ENCODE measurements around the gene LYPD6.

The LYPD6 gene

DNA sequence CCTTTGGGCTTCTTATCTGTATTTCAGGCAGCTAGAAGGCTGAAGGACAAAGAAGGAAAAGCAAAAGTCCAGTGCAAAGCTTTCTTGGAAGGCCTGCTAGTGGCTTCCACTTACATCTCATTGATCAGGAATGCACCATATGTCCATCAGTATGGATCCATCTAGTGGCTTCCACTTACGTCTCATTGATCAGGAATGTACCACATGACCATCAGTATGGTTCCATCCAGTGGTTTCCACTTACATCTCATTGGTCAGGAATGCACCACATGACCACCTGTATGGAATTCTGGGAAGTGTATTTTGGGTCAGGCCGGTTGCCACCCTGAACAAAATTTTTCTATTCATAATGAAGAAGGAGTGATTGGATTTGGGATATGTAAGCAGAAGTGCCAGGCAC, 70.6 kb downstream of the LYPD6 start:
- H3K27ac ChIP-seq, result no peak overlapping the region
- no peak for TF ChIP-seq ZFX (IDR thresholded peaks at IDR 0.05; ENCODE audit: borderline replicate concordance)
- TF ChIP-seq, protein P1, sequence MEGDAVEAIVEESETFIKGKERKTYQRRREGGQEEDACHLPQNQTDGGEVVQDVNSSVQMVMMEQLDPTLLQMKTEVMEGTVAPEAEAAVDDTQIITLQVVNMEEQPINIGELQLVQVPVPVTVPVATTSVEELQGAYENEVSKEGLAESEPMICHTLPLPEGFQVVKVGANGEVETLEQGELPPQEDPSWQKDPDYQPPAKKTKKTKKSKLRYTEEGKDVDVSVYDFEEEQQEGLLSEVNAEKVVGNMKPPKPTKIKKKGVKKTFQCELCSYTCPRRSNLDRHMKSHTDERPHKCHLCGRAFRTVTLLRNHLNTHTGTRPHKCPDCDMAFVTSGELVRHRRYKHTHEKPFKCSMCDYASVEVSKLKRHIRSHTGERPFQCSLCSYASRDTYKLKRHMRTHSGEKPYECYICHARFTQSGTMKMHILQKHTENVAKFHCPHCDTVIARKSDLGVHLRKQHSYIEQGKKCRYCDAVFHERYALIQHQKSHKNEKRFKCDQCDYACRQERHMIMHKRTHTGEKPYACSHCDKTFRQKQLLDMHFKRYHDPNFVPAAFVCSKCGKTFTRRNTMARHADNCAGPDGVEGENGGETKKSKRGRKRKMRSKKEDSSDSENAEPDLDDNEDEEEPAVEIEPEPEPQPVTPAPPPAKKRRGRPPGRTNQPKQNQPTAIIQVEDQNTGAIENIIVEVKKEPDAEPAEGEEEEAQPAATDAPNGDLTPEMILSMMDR (IDR thresholded peaks at IDR 0.05), result no peak

DNA sequence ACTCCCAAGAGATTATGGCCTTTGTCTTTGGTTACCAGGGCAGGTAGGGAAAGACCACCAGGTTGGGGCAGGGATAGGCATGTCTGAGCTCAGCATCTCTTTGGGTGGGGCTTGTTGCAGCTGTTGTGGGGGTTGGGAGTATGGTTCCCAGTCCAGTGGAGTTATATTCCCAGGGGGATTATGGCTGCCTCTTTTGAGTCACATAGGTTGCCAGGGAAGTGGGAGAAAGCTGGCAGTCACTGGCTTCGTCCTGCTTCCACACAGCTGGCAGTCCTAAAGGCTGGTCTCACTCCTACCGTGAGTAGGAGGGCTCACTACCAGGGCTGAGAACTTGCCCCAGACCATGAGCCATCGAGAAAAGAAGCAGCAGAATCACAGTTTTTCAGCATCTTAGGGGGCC, 79.1 kb downstream of the LYPD6 start:
- TF ChIP-seq ZFX (IDR thresholded peaks at IDR 0.05; ENCODE audit: borderline replicate concordance), result no peak
- TF ChIP-seq, protein P1 (IDR thresholded peaks at IDR 0.05), result no peak
- no peak overlapping the region for H3K27ac ChIP-seq

DNA sequence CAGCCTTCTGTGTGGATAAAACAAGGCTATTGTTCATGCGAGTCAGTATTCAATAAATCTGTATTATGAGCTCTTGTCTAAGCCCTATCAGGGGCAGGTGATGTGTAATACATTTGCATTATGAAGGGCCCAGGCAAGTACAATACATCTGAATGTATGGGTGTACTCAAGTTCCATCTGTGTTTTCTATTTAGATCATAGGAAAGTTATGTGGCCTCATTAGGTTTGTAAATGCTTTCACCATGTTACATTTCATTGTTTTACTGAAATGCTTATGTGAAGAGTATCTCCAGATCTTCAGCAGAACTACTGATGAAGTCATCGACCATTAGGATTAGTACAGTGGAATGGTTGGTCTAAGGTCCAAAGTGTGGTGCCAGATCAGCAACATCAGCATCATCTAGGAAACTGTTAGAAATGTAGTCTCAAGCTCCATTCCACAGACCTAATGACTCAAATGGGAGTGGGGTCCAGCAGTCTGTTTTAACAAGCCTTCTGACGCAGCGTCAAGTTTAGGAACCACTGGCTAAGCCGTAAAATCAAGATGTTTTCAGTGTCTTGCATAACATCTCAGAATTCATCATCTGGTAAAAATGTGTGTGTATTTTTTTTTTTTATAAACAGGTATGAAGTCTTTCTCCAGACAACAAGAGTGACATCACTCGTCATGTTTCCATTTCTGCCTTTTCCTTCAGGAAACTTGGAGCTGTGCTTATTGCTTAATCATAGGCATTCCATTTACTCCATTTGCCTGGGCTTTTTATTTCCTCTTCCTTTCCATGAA, 80.5 kb downstream of the LYPD6 start:
- no peak for TF ChIP-seq ZFX (IDR thresholded peaks at IDR 0.05; ENCODE audit: borderline replicate concordance)
- TF ChIP-seq, protein P1 (IDR thresholded peaks at IDR 0.05), result no peak
- no peak overlapping the region for H3K27ac ChIP-seq

DNA sequence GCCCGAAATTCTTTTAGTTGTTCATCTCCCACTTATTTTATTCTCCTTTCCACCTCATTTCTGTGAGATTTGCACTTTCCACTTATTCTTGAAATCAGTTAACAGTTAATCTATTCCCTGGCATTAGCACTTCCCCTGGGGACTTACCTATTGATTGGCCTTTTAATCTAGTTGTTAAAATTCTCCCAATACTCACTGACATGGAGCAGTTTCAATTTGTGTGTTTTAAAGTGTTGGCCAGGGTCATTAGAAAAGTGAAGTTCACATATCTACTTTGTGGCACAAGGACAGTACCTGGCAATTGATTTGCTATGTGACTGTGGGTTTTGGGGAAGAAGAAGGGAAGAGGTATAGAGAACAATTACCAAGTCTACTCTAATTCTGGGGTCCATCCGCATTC, 83.1 kb downstream of the LYPD6 start:
- H3K27ac ChIP-seq, result no peak overlapping the region
- TF ChIP-seq, protein P1 (IDR thresholded peaks at IDR 0.05), result no peak
- TF ChIP-seq ZFX (IDR thresholded peaks at IDR 0.05; ENCODE audit: borderline replicate concordance), result no peak

DNA sequence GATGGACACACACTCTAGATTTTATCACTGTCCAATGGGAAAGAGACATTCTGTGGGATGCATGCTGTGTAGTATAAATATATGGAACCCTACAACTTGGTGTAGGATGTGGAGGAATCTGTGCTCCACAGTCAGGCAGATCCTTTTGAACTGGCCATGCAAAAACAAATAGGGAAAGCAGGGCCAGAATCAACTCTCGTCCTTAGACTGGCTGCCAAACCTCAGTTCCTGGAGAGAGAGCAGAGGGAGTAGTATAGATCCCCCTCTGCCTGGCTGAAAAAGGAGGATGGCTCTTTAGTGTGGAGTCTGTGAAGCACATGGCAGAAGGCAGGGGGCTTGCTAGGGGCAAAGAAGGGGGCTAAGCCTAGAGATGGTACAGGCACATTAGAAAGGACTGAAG, 84.7 kb downstream of the LYPD6 start:
- TF ChIP-seq, protein P1 (IDR thresholded peaks at IDR 0.05), result no peak
- TF ChIP-seq ZFX (IDR thresholded peaks at IDR 0.05; ENCODE audit: borderline replicate concordance), result no peak
- H3K27ac ChIP-seq, result no peak overlapping the region

DNA sequence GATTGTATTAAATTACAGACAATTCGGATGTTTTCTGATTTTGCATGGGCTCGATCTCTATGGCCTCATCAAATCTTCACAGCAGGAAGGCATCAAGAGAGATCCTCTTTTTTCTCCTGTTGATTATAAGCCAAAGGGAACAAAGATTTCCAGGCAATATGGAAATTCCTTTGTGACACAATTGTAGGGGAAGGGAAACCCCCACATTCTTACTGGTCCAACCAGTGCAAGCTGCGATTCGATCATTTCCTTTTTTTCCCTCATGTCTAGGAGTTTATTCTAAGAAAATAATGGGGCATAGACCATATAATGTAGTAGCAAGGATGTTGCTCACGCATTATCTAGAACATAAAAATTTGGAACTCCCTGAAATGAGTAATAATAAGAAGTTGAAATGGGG, 87.7 kb downstream of the LYPD6 start:
- H3K27ac ChIP-seq, result no peak overlapping the region
- TF ChIP-seq, protein P1 (IDR thresholded peaks at IDR 0.05), result no peak
- no peak for TF ChIP-seq ZFX (IDR thresholded peaks at IDR 0.05; ENCODE audit: borderline replicate concordance)
